ENCODE measurements around the gene TPGS2. TPM values are rescaled to one million over a fixed set of nuclear protein-coding genes. Genes with fewer than 3 reads are reported as not detected.

Gene TPGS2
- total and polyA plus RNA-seq, 5 experiments from 2014 or later: 49.7 to 62.6 (median 55.7) TPM

- peaks cover 0 to 11% (median 4%) of the 10 kb centered on the region in 9 donors for H3K9me3 Mint-ChIP-seq
- no peaks in the 10 kb centered on the region for H3K27me3 Mint-ChIP-seq
- DNase-seq (no peak), ATAC-seq (no peak)
- H3K4me3 Mint-ChIP-seq: no peak overlapping the region
- peaks cover 35 to 87% (median 76%) of the 10 kb centered on the region in 3 donors for H3K36me3 Mint-ChIP-seq
- peaks cover 0 to 2% (median 0%) of the 10 kb centered on the region in 4 donors for H3K4me1 Mint-ChIP-seq
- POLR2A ChIA-PET: no interaction called here
- no peak overlapping the region for H3K27ac Mint-ChIP-seq
Measured at GRCh38 chr18:36792634-36793283, 36.0 kb downstream of the TPGS2 start.

- Mint-ChIP-seq H3K4me3 (no peak overlapping the region), H3K27ac (no peak overlapping the region), H3K9me3 (peaks cover 0 to 11% (median 4%) of the 10 kb centered on the region in 9 donors), H3K4me1 (no peaks in the 10 kb centered on the region), H3K36me3 (peaks cover 17 to 52% (median 40%) of the 10 kb centered on the region in 3 donors), H3K27me3 (no peaks in the 10 kb centered on the region)
- DNase-seq (no peak), ATAC-seq (no peak)
- POLR2A ChIA-PET: no interaction called here
Measured at GRCh38 chr18:36786686-36787085, 42.1 kb downstream of the TPGS2 start.

GRCh38 chr18:36783792-36784191 lies 45.0 kb downstream of the TPGS2 start:
- no peak for DNase-seq
- Mint-ChIP-seq H3K27me3 (no peaks in the 10 kb centered on the region), H3K27ac (no peak overlapping the region), H3K4me1 (no peaks in the 10 kb centered on the region), H3K9me3 (no peaks in the 10 kb centered on the region), H3K4me3 (no peak overlapping the region), H3K36me3 (peaks cover 6 to 47% (median 29%) of the 10 kb centered on the region in 3 donors)
- POLR2A ChIA-PET: no interaction called here
- no peak for ATAC-seq

- Mint-ChIP-seq H3K27ac (peak overlapping the region in 1 of 10 donors; percentile 53), H3K4me1 (no peaks in the 10 kb centered on the region), H3K36me3 (peaks cover 6 to 44% (median 30%) of the 10 kb centered on the region in 3 donors), H3K27me3 (no peaks in the 10 kb centered on the region), H3K4me3 (no peak overlapping the region), H3K9me3 (no peaks in the 10 kb centered on the region)
- POLR2A ChIA-PET: no interaction called here
- no peak for ATAC-seq
- DNase-seq: no peak
Measured at GRCh38 chr18:36782710-36783109, 46.1 kb downstream of the TPGS2 start.

- H3K36me3 Mint-ChIP-seq: peaks cover 0 to 39% (median 30%) of the 10 kb centered on the region in 3 donors
- H3K4me1 Mint-ChIP-seq: no peaks in the 10 kb centered on the region
- no peaks in the 10 kb centered on the region for H3K27me3 Mint-ChIP-seq
- H3K4me3 Mint-ChIP-seq: no peak overlapping the region
- no peaks in the 10 kb centered on the region for H3K9me3 Mint-ChIP-seq
- POLR2A ChIA-PET: no interaction called here
- ATAC-seq (no peak), DNase-seq (no peak)
- H3K27ac Mint-ChIP-seq: no peak overlapping the region
Measured at GRCh38 chr18:36780748-36781147, 48.1 kb downstream of the TPGS2 start.

GRCh38 chr18:36777566-36777965 lies 51.2 kb downstream of the TPGS2 start:
- DNase-seq: no peak
- H3K9me3 Mint-ChIP-seq: no peaks in the 10 kb centered on the region
- no peak overlapping the region for H3K27ac Mint-ChIP-seq
- peaks cover 0 to 31% (median 21%) of the 10 kb centered on the region in 3 donors for H3K36me3 Mint-ChIP-seq
- H3K4me3 Mint-ChIP-seq: no peak overlapping the region
- H3K27me3 Mint-ChIP-seq: no peaks in the 10 kb centered on the region
- H3K4me1 Mint-ChIP-seq: no peaks in the 10 kb centered on the region
- POLR2A ChIA-PET: no interaction called here
- no peak for ATAC-seq

GRCh38 chr18:36776650-36777049 lies 52.2 kb downstream of the TPGS2 start:
- ATAC-seq: no peak
- no peak for DNase-seq
- peaks cover 0 to 23% (median 18%) of the 10 kb centered on the region in 3 donors for H3K36me3 Mint-ChIP-seq
- no peak overlapping the region for H3K27ac Mint-ChIP-seq
- H3K4me1 Mint-ChIP-seq: peaks cover 0 to 1% (median 0%) of the 10 kb centered on the region in 4 donors
- peaks cover 0 to 3% (median 0%) of the 10 kb centered on the region in 9 donors for H3K9me3 Mint-ChIP-seq
- H3K4me3 Mint-ChIP-seq: no peak overlapping the region
- H3K27me3 Mint-ChIP-seq: peaks cover 0 to 3% (median 0%) of the 10 kb centered on the region in 5 donors
- POLR2A ChIA-PET: no interaction called here

GRCh38 chr18:36775396-36775795 lies 53.4 kb downstream of the TPGS2 start:
- Mint-ChIP-seq H3K36me3 (peaks cover 0 to 17% (median 9%) of the 10 kb centered on the region in 3 donors), H3K27ac (no peak overlapping the region), H3K4me3 (no peak overlapping the region), H3K9me3 (peaks cover 0 to 11% (median 0%) of the 10 kb centered on the region in 9 donors), H3K27me3 (peaks cover 0 to 11% (median 0%) of the 10 kb centered on the region in 5 donors), H3K4me1 (peaks cover 3 to 11% (median 6%) of the 10 kb centered on the region in 4 donors)
- POLR2A ChIA-PET: no interaction called here
- DNase-seq (no peak), ATAC-seq (no peak)

DNA sequence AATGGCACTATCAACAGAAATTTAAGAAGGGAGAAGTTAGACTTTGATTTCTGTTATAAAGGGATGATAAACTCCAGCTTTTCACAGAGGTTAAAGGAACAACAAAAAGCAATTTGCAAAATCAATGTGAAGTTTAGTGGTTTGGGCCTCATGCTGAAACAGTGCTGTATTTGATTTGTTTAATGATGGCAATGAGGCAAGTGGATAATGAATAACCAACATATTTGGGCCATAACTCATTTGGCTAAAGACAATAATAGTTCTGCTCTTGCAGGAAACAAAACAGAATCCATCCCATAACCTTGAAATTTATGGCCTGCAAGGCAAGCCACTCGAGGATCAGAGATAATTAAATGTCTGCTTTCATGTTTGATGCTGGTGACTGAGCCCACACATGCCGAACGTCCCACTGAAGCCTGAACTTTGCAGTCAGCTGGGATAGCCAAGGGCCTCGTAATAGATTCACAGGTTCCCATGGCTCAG lies 56.5 kb downstream of the TPGS2 start:
- peaks cover 3 to 11% (median 7%) of the 10 kb centered on the region in 4 donors for H3K4me1 Mint-ChIP-seq
- no peak for ATAC-seq

DNA sequence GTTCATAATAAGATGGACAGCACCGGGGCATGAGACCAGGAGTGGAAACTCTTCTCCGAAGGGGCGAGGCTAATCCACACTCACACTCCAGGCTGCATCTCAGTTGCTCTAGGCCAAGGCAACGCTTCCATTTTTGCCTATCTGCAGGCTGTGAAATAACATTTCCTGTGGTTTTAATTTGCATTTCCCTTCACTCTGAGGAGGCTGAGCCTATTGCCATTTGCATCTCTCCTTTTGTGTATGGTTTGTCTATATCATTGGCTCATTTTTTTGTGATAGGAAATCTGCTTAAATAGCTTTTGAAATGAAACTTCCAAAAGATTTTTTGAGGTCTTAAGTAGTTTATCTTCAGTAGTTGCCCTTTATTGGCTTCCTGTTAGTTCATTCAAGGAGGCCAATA lies 57.6 kb downstream of the TPGS2 start:
- H3K27ac Mint-ChIP-seq: no peak overlapping the region
- H3K4me3 Mint-ChIP-seq: peak overlapping the region in 1 of 10 donors; percentile 4
- peaks cover 0 to 11% (median 1%) of the 10 kb centered on the region in 5 donors for H3K27me3 Mint-ChIP-seq

More for the DNA sequence above, 56.5 kb downstream of the TPGS2 start:
- POLR2A ChIA-PET: no interaction called here
- H3K9me3 Mint-ChIP-seq: peaks cover 0 to 11% (median 0%) of the 10 kb centered on the region in 9 donors
- H3K27ac Mint-ChIP-seq: no peak overlapping the region
- peaks cover 0 to 11% (median 1%) of the 10 kb centered on the region in 5 donors for H3K27me3 Mint-ChIP-seq
- H3K36me3 Mint-ChIP-seq: no peaks in the 10 kb centered on the region
- DNase-seq: no peak
- no peak overlapping the region for H3K4me3 Mint-ChIP-seq

GRCh38 chr18:36770315-36770946 lies 58.4 kb downstream of the TPGS2 start:
- H3K36me3 Mint-ChIP-seq: no peaks in the 10 kb centered on the region
- peaks cover 0 to 11% (median 1%) of the 10 kb centered on the region in 5 donors for H3K27me3 Mint-ChIP-seq
- DNase-seq (no peak), ATAC-seq (no peak)
- H3K4me1 Mint-ChIP-seq: peaks cover 3 to 11% (median 7%) of the 10 kb centered on the region in 4 donors
- peaks cover 0 to 11% (median 0%) of the 10 kb centered on the region in 9 donors for H3K9me3 Mint-ChIP-seq
- H3K27ac Mint-ChIP-seq: no peak overlapping the region
- no peak overlapping the region for H3K4me3 Mint-ChIP-seq
- POLR2A ChIA-PET: no interaction called here

More for the DNA sequence above, 57.6 kb downstream of the TPGS2 start:
- ATAC-seq (no peak), DNase-seq (no peak)
- Mint-ChIP-seq H3K4me1 (peaks cover 3 to 11% (median 7%) of the 10 kb centered on the region in 4 donors), H3K9me3 (peaks cover 0 to 11% (median 0%) of the 10 kb centered on the region in 9 donors), H3K36me3 (no peaks in the 10 kb centered on the region)
- POLR2A ChIA-PET: no interaction called here

GRCh38 chr18:36769611-36770314 lies 59.0 kb downstream of the TPGS2 start:
- Mint-ChIP-seq H3K27ac (no peak overlapping the region), H3K27me3 (peaks cover 0 to 11% (median 1%) of the 10 kb centered on the region in 5 donors), H3K4me3 (no peak overlapping the region), H3K4me1 (peaks cover 3 to 11% (median 7%) of the 10 kb centered on the region in 4 donors), H3K9me3 (peaks cover 0 to 11% (median 0%) of the 10 kb centered on the region in 9 donors), H3K36me3 (no peaks in the 10 kb centered on the region)
- ATAC-seq (no peak), DNase-seq (no peak)
- POLR2A ChIA-PET: no interaction called here

DNA sequence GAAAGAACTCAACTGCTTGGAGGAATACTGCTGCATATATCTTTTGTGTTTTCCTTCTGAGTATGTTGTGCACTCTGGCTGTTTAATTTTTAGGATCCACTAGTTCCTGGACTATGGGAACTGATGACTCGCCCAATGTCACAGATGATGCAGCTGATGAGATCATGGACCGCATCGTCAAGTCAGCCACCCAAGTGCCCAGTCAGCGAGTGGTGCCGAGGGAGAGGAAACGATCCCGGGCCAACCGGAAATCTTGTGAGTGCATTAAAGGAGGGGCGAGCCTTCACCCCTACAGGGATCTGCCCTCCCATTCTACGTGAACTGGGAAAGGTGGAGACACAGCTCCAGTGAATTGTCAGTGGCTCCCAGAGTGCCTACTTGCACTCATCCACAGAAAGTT lies 59.6 kb downstream of the TPGS2 start:
- Mint-ChIP-seq H3K4me1 (peaks cover 3 to 11% (median 7%) of the 10 kb centered on the region in 4 donors), H3K36me3 (no peaks in the 10 kb centered on the region), H3K9me3 (peaks cover 0 to 11% (median 0%) of the 10 kb centered on the region in 9 donors), H3K4me3 (peak overlapping the region in 1 of 10 donors; percentile 26), H3K27ac (no peak overlapping the region), H3K27me3 (peaks cover 0 to 11% (median 1%) of the 10 kb centered on the region in 5 donors)
- no peak for ATAC-seq
- POLR2A ChIA-PET: no interaction called here
- no peak for DNase-seq
